ENCODE measurements around the gene PRPF8. TPM values are rescaled to one million over a fixed set of nuclear protein-coding genes. Genes with fewer than 3 reads are reported as not detected.

The PRPF8 gene
- total and polyA plus RNA-seq, 2 of the 13 experiments (the other 11 are each of a cell fraction or from before 2014, with no cell fraction given), result 112 to 179 TPM

GRCh38 chr17:1709971-1710806 is 25.5 kb upstream of the PRPF8 start, which contains the start of gene TLCD2 (continued):
- TF ChIP-seq, protein P1, sequence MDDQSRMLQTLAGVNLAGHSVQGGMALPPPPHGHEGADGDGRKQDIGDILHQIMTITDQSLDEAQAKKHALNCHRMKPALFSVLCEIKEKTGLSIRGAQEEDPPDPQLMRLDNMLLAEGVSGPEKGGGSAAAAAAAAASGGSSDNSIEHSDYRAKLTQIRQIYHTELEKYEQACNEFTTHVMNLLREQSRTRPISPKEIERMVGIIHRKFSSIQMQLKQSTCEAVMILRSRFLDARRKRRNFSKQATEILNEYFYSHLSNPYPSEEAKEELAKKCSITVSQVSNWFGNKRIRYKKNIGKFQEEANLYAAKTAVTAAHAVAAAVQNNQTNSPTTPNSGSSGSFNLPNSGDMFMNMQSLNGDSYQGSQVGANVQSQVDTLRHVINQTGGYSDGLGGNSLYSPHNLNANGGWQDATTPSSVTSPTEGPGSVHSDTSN (CRISPR knock-in tag; IDR thresholded peaks at IDR 0.05; ENCODE audit: borderline replicate concordance), result no peak
- TF ChIP-seq SOX5 (CRISPR knock-in tag; IDR thresholded peaks at IDR 0.05; ENCODE audit: borderline replicate concordance) (peak; percentile 33; the same call in 1 of the 2 replicates), ZFP36L2 (CRISPR knock-in tag; IDR thresholded peaks at IDR 0.05) (no peak), ARID2 (CRISPR knock-in tag; IDR thresholded peaks at IDR 0.05; ENCODE audit: borderline replicate concordance) (0 out of 2 replicates have a peak, but pooled peaks have one; percentile 62), TBX2 (CRISPR knock-in tag; IDR thresholded peaks at IDR 0.05; ENCODE audit: borderline replicate concordance) (peak; percentile 41; the same call in 1 of the 2 replicates), SIX1 (CRISPR knock-in tag; IDR thresholded peaks at IDR 0.05; ENCODE audit: borderline replicate concordance) (no peak), TRAFD1 (CRISPR knock-in tag; IDR thresholded peaks at IDR 0.05; ENCODE audit: borderline replicate concordance) (no peak), FOXA1 (IDR thresholded peaks at IDR 0.05) (no peak), FOXA1 (CRISPR knock-in tag; IDR thresholded peaks at IDR 0.05) (no peak), ARNT (IDR thresholded peaks at IDR 0.05) (no peak), RFXAP (CRISPR knock-in tag; IDR thresholded peaks at IDR 0.05; ENCODE audit: borderline replicate concordance) (peak; percentile 43; the same call in 1 of the 2 replicates), ZBTB38 (CRISPR knock-in tag; IDR thresholded peaks at IDR 0.05) (no peak), MTA3 (CRISPR knock-in tag; IDR thresholded peaks at IDR 0.05) (no peak), ZNF160 (CRISPR knock-in tag; IDR thresholded peaks at IDR 0.05) (no peak), HNRNPK (IDR thresholded peaks at IDR 0.05; ENCODE audit: low read depth, low read length, poor library complexity, severe bottlenecking) (peak; percentile 62), ZNF589 (CRISPR knock-in tag; conservative IDR thresholded peaks at IDR 0.05) (0 out of 2 replicates have a peak, but pooled peaks have one; percentile 25), PPARG (CRISPR knock-in tag; conservative IDR thresholded peaks at IDR 0.05) (peak; percentile 9; the same call in 1 of the 2 replicates), ZBTB1 (CRISPR knock-in tag; IDR thresholded peaks at IDR 0.05; ENCODE audit: borderline replicate concordance) (no peak), SAFB2 (CRISPR knock-in tag; IDR thresholded peaks at IDR 0.05; ENCODE audit: borderline replicate concordance, low read depth) (no peak), ONECUT2 (CRISPR knock-in tag; IDR thresholded peaks at IDR 0.05) (no peak), ZNF17 (CRISPR knock-in tag; IDR thresholded peaks at IDR 0.05) (no peak)
- TF ChIP-seq, protein P2, sequence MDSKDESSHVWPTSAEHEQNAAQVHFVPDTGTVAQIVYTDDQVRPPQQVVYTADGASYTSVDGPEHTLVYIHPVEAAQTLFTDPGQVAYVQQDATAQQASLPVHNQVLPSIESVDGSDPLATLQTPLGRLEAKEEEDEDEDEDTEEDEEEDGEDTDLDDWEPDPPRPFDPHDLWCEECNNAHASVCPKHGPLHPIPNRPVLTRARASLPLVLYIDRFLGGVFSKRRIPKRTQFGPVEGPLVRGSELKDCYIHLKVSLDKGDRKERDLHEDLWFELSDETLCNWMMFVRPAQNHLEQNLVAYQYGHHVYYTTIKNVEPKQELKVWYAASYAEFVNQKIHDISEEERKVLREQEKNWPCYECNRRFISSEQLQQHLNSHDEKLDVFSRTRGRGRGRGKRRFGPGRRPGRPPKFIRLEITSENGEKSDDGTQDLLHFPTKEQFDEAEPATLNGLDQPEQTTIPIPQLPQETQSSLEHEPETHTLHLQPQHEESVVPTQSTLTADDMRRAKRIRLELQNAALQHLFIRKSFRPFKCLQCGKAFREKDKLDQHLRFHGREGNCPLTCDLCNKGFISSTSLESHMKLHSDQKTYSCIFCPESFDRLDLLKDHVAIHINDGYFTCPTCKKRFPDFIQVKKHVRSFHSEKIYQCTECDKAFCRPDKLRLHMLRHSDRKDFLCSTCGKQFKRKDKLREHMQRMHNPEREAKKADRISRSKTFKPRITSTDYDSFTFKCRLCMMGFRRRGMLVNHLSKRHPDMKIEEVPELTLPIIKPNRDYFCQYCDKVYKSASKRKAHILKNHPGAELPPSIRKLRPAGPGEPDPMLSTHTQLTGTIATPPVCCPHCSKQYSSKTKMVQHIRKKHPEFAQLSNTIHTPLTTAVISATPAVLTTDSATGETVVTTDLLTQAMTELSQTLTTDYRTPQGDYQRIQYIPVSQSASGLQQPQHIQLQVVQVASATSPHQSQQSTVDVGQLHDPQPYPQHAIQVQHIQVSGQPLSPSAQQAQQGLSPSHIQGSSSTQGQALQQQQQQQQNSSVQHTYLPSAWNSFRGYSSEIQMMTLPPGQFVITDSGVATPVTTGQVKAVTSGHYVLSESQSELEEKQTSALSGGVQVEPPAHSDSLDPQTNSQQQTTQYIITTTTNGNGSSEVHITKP (CRISPR knock-in tag; IDR thresholded peaks at IDR 0.05; ENCODE audit: low read depth), result no peak
- TF ChIP-seq, protein P3, sequence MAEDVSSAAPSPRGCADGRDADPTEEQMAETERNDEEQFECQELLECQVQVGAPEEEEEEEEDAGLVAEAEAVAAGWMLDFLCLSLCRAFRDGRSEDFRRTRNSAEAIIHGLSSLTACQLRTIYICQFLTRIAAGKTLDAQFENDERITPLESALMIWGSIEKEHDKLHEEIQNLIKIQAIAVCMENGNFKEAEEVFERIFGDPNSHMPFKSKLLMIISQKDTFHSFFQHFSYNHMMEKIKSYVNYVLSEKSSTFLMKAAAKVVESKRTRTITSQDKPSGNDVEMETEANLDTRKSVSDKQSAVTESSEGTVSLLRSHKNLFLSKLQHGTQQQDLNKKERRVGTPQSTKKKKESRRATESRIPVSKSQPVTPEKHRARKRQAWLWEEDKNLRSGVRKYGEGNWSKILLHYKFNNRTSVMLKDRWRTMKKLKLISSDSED (CRISPR knock-in tag; IDR thresholded peaks at IDR 0.05), result no peak
